SK-N-MC (cell line): ENCODE measurements around the gene BSDC1.

Experiments
- DNase-seq: peaks from one replicate; pipeline ENCODE4 v3.0.0-alpha.2; 2011; ENCODE audit warnings: low read depth, low spot score
- H3K27ac ChIP-seq: fragments of 200-600 bp; sonication (generic); 2 replicates; pipeline ENCODE4 v1.5.1; 2016; ENCODE audit warnings: mixed run types
- H3K36me3 ChIP-seq: fragments of 200-600 bp; sonication (generic); 2 replicates; pipeline ENCODE4 v1.6.1; 2017; ENCODE audit warnings: antibody characterized with exemption, low read length, mixed read lengths; ENCODE audit not compliant: insufficient read depth
- H3K4me3 ChIP-seq: fragments of 200-600 bp; sonication (generic); 2 replicates; pipeline ENCODE4 v1.5.1; 2016
- H3K9ac ChIP-seq: fragments of 200-600 bp; sonication (generic); 2 replicates; pipeline ENCODE4 v1.8.0; 2017; ENCODE audit warnings: mixed run types, mixed read lengths; ENCODE audit not compliant: insufficient read length
- H3K9me3 ChIP-seq: fragments of 200-600 bp; sonication (generic); 2 replicates; pipeline ENCODE4 v1.6.1; 2017; ENCODE audit warnings: low read depth, mild to moderate bottlenecking, antibody characterized with exemption, low read length, moderate library complexity, mixed read lengths
- EZH2 ChIP-seq: fragments of 200-600 bp; sonication (generic); IDR thresholded peaks from one replicate; pipeline ENCODE4 v1.6.1; 2017; ENCODE audit warnings: antibody characterized with exemption
- FOXP2 ChIP-seq: optimal IDR thresholded peaks from 2 replicates; pipeline ENCODE3; 2011; ENCODE audit warnings: mild to moderate bottlenecking, moderate library complexity; ENCODE audit not compliant: insufficient read depth; ENCODE audit errors: extremely low read length, control extremely low read depth
- POLR2AphosphoS5 ChIP-seq: IDR thresholded peaks from 2 replicates; pipeline ENCODE4 v1.6.1; 2012; ENCODE audit warnings: mild to moderate bottlenecking, low read depth, low read length, borderline replicate concordance

BSDC1 gene

DNA sequence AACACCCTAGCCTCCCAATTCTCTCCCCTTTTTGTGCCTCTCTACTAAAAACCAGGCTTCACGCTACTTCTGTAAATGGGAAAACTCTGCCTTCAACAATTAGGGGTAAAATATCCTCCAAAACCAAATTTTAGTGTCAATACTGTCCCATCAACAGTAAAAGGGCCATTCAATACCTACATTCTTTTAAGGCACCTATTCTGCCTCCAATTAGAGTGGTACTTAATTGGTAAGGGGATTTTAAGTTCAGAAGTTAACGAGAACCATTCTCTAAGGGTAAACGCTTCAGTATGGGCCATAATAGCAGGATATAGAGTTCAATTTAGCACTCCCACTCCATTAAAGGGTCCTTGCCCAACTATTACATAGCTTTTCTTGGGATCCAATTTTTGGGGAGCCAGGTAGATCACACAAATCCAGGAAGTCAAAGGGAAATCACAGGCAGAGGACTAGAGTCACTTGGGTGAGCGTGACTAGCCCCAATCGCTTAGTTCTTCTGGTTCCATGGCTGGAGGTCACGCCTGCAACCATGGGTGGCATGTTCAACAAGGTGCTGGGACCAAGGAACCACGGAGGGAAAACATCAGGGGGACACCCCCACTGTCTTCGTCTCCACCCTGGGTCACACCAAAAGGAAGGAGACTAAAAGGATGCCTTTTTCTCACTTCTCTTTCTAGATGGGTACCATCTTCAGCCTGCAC lies 20.1 kb upstream of the BSDC1 start:
- TF ChIP-seq EZH2: no peak
- no peak for TF ChIP-seq FOXP2
- TF ChIP-seq POLR2AphosphoS5: no peak
- no peak overlapping the region for H3K4me3 ChIP-seq
- H3K9me3 ChIP-seq: peaks cover 5% of the 10 kb centered on the region; the same call in 1 of the 2 replicates
- no peak overlapping the region for H3K27ac ChIP-seq
- no peak for DNase-seq
- no peaks in the 10 kb centered on the region for H3K36me3 ChIP-seq
- no peak overlapping the region for H3K9ac ChIP-seq

- TF ChIP-seq POLR2AphosphoS5: no peak
- no peak overlapping the region for H3K4me3 ChIP-seq
- H3K9me3 ChIP-seq: peaks cover 5% of the 10 kb centered on the region; the same call in 1 of the 2 replicates
- H3K36me3 ChIP-seq: no peaks in the 10 kb centered on the region
- H3K27ac ChIP-seq: no peak overlapping the region
- no peak for DNase-seq
- H3K9ac ChIP-seq: no peak overlapping the region
These were observed 19.4 kb upstream of the BSDC1 start for GRCh38 chr1:32413507-32414185.

- Histone ChIP-seq H3K9me3 (peaks cover 5% of the 10 kb centered on the region; the same call in 1 of the 2 replicates), H3K4me3 (no peak overlapping the region), H3K9ac (no peak overlapping the region), H3K36me3 (no peaks in the 10 kb centered on the region), H3K27ac (no peak overlapping the region)
- no peak for TF ChIP-seq EZH2
- TF ChIP-seq FOXP2: no peak
- no peak for TF ChIP-seq POLR2AphosphoS5
- no peak for DNase-seq
These were observed 17.0 kb upstream of the BSDC1 start for GRCh38 chr1:32411261-32411660.

DNA sequence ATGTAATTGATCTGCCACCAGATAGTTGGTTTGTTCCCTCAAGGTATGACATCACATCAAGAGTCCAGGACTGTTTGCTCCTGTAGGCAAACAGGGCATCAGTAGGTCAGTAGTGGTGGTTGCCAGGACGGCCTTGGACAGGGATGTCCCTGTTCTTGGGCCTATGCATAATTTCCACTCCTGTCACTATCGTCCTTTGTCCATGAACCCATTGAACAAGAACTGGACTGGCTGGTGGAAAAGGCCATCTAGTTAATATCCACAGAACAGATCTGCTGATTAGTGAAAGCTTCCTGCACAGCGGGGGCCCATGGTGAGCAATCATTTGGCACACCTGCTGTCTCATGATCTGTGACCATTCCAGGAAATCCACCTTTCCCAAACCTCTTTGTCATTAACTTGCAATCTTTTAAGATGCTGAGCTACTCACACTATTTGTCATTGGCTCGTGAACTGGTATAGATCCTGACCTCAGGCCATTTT lies 12.4 kb upstream of the BSDC1 start:
- no peaks in the 10 kb centered on the region for H3K36me3 ChIP-seq
- no peak overlapping the region for H3K27ac ChIP-seq
- no peak for TF ChIP-seq EZH2
- no peak for TF ChIP-seq POLR2AphosphoS5
- TF ChIP-seq FOXP2: no peak
- no peak for DNase-seq
- H3K9ac ChIP-seq: no peak overlapping the region
- no peak overlapping the region for H3K4me3 ChIP-seq
- H3K9me3 ChIP-seq: no peaks in the 10 kb centered on the region

GRCh38 chr1:32405672-32406467 lies 11.6 kb upstream of the BSDC1 start:
- DNase-seq: no peak
- TF ChIP-seq POLR2AphosphoS5 (no peak), EZH2 (no peak), FOXP2 (no peak)

DNA sequence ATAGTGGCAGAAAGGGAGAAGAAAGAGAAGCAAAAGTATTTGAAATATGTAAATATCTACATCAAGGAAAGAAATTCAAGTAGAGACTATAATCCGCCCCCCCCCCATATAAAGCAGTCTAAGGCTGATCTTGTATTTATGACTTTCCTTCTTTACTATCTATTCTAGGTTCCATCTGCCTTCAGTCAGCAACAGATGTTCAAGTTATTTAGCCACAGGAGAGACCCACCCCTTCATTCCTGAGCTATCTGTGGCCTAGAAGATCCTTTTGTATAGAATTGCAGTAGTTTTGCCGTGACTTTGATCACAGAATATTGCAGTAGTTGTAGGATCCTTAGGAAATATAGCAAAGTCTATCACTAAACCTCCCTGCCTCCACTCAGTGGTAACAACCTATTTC lies 10.7 kb upstream of the BSDC1 start:
- no peaks in the 10 kb centered on the region for H3K36me3 ChIP-seq
- no peak overlapping the region for H3K4me3 ChIP-seq
- no peak overlapping the region for H3K27ac ChIP-seq
- H3K9ac ChIP-seq: no peak overlapping the region
- no peak for DNase-seq
- no peaks in the 10 kb centered on the region for H3K9me3 ChIP-seq
- TF ChIP-seq EZH2: no peak
- TF ChIP-seq POLR2AphosphoS5: no peak
- no peak for TF ChIP-seq FOXP2

More at GRCh38 chr1:32405672-32406467, 11.6 kb upstream of the BSDC1 start:
- no peaks in the 10 kb centered on the region for H3K36me3 ChIP-seq
- no peak overlapping the region for H3K27ac ChIP-seq
- H3K4me3 ChIP-seq: no peak overlapping the region
- no peaks in the 10 kb centered on the region for H3K9me3 ChIP-seq
- H3K9ac ChIP-seq: no peak overlapping the region

DNA sequence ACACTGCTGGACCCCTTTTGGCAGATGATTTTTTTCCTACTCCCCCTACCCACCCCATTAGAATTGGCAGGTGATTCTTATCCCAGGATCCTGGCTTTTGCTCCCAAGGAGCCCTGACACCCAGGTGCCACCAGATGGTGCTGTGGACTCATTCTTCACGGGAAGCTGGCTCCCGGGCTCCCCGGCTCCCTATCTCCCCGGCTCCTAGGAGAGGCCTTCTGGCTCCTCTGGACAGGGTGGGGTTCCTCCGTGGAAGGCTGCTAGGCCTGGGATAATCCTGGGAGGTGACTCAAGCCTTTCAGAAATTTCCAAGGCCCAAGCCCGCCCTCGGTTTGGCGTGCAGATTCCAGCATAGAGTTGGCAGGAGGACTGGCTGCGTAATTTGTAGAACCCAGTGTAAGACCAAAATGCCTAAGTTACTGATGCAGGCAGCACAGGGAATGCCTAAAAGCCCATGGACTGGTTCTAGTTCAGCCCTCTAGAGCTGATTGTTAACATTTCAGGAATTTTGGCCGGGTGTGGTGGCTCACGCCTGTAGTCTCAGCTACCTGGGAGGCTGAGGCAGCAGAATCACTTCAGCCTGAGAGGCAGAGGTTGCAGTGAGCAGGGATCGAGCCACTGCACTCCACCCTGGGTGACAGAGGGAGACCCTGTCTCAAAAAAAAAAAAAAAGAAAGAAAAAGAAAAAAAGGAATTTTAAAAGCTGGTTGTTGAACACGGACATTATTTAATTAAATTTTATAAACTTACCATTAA lies 6.8 kb upstream of the BSDC1 start:
- Histone ChIP-seq H3K9me3 (no peaks in the 10 kb centered on the region), H3K4me3 (no peak overlapping the region), H3K9ac (no peak overlapping the region), H3K27ac (no peak overlapping the region), H3K36me3 (no peaks in the 10 kb centered on the region)
- TF ChIP-seq POLR2AphosphoS5 (no peak), EZH2 (no peak), FOXP2 (no peak)
- peak; percentile 26 for DNase-seq

DNA sequence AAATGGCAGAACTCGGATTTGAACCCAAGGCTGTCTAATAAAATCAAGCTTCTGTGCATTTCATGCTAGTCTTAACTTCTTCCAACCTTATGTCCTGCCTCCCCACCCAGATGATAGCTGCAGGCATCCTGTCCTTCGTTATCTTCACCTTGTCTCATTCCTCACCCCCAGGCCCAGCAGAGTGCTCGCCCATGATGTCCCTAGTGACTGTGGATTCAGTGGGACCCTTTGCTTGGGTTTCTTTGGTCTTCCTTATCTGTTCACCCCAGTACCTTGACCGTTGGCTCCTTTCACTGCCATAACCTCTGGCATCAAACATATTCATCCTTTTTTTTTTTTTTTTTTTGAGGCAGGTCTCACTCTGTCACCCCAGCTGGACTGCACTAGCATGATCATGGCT lies 5.6 kb upstream of the BSDC1 start:
- Histone ChIP-seq H3K27ac (no peak overlapping the region), H3K9ac (no peak overlapping the region), H3K4me3 (no peak overlapping the region), H3K36me3 (no peaks in the 10 kb centered on the region), H3K9me3 (no peaks in the 10 kb centered on the region)
- DNase-seq: no peak
- TF ChIP-seq POLR2AphosphoS5 (no peak), EZH2 (no peak), FOXP2 (no peak)
